ENCODE results near the gene HOMER2.

DNA sequence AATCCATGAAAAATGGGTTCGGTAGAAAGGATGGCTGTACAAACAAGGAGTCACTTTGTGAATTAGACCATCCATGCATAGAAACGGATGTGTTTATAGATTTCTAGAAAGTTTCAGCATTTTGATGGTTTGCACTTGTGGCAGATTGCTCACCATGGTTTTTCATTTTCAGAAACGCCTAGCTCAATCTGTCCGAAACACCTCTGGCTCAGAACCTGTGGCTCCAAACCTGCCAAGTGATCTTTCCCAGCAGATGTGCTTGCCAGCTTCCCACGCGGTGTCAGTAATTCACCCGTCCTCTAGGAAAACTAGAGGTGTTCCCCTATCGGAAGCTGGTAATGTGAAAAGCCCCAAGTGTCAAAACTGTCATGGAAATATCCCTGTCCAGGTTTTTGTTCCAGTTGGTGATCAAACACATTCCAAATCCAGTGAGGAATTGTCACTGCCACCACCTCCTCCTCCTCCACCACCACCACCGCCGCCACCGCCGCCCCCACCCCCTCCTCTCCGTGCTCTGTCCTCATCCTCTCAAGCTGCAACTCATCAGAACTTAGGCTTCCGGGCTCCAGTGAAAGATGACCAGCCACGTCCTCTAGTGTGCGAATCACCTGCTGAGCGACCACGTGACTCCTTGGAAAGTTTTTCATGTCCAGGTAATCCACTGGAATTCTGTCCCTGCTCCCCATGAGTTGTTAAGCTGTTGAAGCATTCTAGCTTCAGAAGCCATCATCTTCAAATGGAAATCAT lies 121.9 kb downstream of the HOMER2 start:
- TF ChIP-seq CTCF (IDR thresholded peaks at IDR 0.05; ENCODE audit: low read depth, low read length, poor library complexity, severe bottlenecking) = no peak
- TF ChIP-seq EZH2phosphoT487 (IDR thresholded peaks at IDR 0.05; ENCODE audit: borderline replicate concordance, low read length) = no peak
